ENCODE measurements around the gene RALGPS2.
"Not testable (repeated sequence)": the region's sequence is repeated elsewhere in the genome, so short reads cannot be mapped to it uniquely, and the experiment has no call there.

The RALGPS2 gene

GRCh38 chr1:178946855-178947676, 222.0 kb downstream of the RALGPS2 start:
- DNase-seq, result no peak

- no peak for DNase-seq
Measured at GRCh38 chr1:178947677-178947981, 222.6 kb downstream of the RALGPS2 start.

DNA sequence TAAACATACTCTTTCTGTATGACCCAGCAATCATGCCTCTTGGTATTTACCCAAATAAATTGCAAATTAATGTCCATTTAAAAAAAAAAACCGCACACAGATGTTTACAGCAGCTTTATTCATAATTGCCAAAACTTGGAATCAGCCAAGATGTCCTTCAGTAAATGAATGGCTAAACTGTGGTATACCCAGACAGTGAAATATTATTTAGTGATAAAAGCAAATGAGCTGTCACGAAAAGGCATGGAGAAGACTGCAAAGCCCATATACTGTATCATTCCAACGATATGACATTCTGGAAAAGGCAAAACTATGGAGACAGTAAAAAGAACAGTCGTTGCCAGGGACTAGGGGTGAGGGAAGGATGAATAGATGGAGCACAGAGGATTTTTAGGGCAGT, 223.6 kb downstream of the RALGPS2 start:
- DNase-seq, result no peak

DNA sequence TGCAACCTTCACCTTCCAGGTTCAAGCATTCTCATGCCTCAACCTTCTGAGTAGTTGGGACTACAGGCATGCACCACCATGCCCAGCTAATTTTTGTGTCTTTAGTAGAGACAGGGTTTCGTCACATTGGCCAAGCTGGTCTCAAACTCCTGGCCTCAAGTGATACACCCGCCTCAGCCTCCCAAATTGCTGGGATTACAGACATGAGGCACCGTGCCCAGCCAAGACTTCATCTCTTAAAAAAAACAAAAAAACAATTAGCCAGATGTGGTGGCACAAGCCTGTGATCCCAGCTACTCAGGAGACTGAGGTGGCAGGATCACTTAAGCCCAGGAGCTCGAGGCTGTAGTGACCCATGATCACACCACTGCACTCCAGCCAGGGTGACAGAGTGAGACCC, 224.8 kb downstream of the RALGPS2 start:
- not testable (repeated sequence) for DNase-seq

- no peak for DNase-seq
Measured at GRCh38 chr1:178951600-178951999, 226.6 kb downstream of the RALGPS2 start.

- no peak for DNase-seq
Measured at GRCh38 chr1:178953034-178953433, 228.0 kb downstream of the RALGPS2 start.

DNA sequence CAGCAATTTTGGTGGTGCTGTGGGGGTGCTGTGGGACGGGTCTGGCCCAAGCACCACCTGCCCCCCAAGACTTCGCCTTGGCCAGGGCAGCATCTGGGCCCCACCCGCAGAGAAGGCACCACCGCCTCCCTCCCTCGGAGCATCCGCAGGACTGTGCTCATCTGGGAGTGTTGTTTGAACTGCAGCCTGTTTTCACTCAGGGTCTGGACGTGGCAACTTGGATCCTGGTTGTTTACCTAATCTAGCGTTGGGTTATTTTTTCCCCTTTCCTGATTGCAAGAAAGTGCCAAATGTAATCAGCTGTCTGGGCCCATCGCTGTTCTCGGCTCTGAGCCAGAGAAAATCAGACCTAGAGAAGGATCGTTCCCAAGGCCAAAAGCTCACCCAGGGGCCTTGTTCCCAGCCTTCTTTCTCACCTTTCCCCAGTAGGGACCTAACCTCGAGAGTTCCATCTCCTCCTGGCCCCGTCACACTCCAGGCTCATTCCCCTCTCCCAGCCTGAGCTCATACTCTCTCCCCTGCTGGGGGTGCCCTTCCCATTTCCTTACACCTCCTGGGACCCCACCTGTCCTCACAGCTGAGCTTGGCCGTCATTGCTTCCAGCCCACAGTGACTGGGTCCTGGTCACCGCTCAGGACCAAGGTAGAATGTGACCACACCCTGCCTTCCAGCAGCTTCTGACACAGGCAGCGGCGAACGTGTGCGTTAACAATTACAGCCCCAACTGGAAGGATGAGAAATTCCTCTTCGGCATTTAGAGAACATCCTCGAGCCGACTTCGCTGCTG, 228.7 kb downstream of the RALGPS2 start:
- DNase-seq, result no peak

- DNase-seq, result no peak
Measured at GRCh38 chr1:178954325-178954690, 229.3 kb downstream of the RALGPS2 start.

- DNase-seq, result no peak
Measured at GRCh38 chr1:178954937-178955336, 229.9 kb downstream of the RALGPS2 start.

GRCh38 chr1:178955391-178955954, 230.4 kb downstream of the RALGPS2 start:
- no peak for DNase-seq

DNA sequence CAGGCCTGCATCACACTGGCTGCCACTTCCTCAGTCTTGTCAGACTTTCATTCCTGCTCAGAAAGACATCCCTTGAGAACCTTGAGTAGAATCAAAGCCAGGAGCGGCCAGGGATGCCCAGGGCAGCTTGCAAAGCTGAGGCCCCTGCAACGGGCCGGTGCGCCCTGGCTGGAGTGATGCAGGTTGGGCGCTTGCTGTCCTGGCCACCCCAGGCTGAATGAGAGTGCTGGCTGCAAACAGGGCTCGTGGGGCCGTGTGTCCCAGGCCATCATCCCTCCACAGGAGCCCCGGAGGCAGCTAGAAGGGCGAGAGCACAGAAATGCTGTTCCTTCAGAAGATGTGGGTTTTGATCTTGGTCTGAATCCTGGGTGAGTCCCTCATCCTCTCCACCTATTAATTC, 233.4 kb downstream of the RALGPS2 start:
- no peak for DNase-seq

DNA sequence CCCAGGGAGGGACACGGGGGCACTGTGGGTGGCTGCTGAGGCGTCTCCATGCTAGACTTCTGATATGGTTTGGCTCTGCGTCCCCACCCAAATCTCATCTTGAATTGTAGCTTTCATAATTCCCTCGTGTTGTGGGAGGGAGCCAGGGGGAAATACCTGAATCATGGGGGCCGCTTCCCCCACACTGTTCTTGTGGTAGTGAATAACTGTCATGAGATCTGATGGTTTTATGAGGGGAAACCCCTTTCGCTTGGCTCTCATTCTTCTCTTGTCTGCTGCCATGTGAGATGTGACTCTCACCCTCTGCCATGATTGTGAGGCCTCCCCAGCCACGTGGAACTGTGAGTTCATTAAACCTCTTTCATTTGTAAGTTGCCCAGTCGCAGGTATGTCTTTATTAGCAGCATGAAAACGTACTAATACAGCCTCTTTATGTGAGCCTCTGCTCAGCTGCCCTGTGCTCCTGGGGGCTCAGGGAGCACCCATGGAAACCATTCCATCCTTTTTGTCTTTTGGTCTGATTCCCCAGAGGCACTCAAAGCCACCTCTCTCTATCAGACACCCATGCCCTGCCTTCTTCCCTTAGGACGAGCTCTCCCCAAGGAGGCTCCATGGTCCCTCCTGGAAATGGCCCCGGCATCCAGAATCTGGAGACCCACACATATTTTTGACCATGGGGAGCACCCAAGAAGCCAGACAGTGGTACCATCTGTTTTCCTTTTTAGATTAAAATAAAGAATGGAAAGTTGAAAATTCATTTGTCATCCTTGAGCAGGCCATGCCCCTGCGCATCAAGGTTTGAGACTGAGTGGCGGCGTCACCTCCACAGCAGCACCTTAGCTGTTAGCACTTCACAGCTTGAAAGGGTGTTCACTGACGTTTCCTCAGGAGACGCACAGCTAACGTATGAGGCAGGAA, 234.8 kb downstream of the RALGPS2 start:
- DNase-seq, result no peak

- DNase-seq, result no peak
Measured at GRCh38 chr1:178960482-178961240, 235.6 kb downstream of the RALGPS2 start.

DNA sequence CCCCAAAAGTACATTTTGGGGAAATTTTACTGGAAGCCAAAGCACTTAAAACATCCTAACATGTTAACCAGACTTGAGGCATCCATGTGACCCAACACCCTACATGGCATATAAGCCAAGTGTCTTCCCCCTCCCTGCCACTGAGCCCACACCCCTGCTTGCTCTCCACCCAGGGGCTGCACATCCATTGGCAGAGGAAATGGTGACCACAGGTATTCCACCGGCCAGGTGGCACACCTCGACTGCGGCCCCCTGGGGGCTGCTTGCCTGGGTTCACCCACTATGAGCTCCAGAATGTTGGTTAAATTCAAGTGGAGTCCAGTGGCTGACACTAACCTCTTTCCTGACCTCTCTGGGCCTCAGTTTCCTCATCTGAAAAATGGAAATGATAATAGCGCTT, 236.3 kb downstream of the RALGPS2 start:
- DNase-seq, result no peak

DNA sequence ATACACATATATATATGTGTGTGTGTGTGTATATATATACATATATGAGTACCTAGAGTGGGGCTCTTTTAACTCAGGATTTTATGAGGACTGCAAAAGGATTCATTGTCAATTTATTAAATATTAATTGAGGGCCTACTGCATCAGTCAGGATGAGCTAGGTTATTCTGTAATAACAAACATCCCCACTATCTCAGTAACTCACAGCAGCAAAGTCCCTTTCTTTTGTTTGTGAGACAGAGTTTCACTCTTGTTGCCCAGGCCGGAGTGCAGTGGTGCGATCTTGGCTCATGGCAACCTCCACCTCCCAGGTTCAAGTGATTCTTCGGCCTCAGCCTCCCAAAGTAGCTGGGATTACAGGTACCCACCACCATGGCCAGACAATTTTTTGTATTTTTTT, 236.8 kb downstream of the RALGPS2 start:
- DNase-seq, result no peak

DNA sequence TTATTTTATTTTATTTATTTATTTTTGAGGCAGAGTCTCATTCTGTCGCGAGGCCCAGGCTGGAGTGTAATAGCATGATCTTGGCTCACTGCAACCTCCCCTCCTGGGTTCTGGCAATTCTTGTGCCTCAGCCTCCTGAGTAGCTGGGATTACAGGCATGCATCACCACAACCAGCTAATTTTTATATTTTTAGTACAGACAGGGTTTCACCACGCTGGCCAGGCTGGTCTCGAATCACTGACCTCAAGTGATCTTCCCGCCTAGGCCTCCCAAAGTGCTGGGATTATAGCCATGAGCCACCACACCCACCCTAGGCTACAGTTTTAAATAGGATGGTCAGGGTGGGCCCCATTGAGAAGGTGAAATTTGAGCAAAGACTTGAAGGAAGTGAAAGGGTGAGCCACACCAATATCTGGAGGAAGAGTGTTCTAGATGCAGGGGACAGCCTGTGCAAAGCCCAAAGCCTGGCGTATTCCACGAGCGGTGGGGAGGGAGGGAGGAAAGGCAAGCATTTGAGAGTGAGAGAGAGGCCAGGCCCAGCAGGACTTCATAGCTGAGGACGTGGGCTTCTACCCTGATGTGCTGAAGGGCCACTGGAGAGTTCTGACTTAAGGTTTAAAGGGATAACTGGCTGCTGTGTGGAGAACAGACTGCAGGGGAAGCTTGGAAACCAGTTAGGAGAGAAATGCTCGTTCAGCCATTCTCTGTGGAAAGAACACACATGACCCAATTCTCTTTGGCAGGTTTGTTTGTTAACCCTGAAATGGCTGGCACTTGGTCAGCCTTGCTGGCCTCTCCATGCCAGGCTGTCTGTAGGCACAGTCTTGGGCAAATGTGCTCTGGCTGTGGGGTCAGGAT, 238.0 kb downstream of the RALGPS2 start:
- no peak for DNase-seq

DNA sequence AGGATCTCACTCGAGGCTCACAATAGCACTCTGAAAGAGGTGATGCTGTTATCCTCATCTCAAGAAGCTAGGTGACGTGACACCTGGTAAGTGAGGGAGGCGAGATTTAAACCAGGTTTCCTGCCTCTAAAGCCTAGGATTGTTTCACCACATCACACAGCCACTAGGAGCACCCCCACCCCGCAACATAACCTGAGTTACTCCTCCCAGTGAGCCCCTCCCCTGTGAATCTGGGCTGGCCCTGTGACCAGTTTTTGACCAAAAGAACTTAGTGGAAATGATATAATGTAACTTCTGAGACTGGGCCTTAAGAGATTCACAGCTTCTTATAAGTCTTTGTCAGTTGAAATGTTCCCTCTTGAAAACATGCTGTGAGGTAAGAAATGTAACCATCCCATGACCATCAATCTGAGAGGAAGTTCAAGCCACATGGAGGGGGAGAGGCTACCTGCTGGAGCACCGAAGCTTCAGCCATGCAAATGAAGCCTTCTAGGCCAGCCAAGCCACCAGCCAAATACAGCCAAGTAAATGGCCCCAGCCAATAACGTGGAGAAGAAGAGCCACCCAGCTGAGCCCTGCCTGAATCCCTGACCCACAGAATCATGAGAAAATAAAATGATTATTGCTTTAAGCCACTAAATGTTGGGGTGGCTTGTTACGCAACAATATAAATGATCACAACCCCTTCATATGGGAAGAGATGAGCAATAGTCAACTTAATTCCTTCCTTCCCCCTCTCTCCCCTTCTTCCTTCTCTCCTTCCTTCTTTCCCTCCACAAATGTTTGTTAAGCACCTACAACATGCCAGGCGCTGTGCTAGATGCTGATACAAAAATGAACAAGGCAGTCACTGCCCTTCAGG, 239.7 kb downstream of the RALGPS2 start:
- DNase-seq, result no peak

GRCh38 chr1:178966312-178966711, 241.3 kb downstream of the RALGPS2 start:
- no peak for DNase-seq

DNA sequence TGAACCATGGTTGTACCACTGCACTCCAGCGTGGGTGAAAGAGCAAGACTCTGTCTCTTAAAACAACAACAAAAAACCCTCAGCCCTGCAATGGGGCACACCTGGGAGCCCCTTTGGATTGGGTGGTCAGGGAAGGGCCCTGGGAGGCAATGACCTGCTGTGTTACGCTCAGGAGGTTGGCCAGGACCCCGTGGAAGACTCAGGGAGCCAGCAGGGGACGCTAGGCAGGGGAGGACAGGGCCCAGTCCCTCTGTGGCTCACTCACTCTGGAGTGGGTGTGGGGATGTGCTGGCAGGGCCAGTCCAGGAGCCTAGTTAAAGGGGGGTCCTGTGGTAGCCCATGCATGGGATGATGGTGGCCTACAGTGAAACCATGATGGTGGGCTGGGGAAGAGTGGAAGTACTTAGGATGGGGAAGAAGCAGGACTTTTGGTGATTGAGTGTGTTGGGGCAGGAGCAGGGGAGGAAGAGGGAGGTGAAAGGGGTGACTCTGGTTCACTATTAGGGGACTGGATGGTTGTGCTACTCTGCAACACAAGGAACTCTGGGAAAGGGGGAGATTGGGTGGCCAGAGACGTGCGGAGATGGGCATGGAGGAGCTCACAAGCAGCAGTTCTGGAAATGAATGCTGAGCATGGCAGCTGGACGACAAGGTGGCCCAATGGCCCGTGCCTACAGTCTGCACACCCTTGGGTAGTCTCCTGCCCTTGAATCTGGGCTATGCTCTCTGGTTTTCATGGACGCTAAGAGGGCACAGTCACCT, 244.4 kb downstream of the RALGPS2 start:
- no peak for DNase-seq

GRCh38 chr1:178970184-178970583, 245.1 kb downstream of the RALGPS2 start:
- DNase-seq, result no peak
